ENCODE data around the gene OTUD3. TPM values are rescaled to one million over a fixed set of nuclear protein-coding genes. Genes with fewer than 3 reads are reported as not detected.
"Not testable (repeated sequence)": the region's sequence is repeated elsewhere in the genome, so short reads cannot be mapped to it uniquely, and the experiment has no call there.

Gene OTUD3
- polyA plus RNA-seq, result 2.9 TPM

GRCh38 chr1:19882111-19883071 lies at the start of gene OTUD3:
TSS of gene OTUD3 (plus strand) at chr1:19882395. CDS start at chr1:19882514, 119 bp downstream.
- Mint-ChIP-seq H3K9me3 (peaks cover 0 to 3% (median 0%) of the 10 kb centered on the region in 3 donors), H3K4me1 (peaks cover 15 to 22% (median 18%) of the 10 kb centered on the region in 3 donors), H3K27ac (peak within 1 kb of the TSS; percentile 57 to 93 (median 71)), H3K4me3 (peak within 1 kb of the TSS; percentile 87 to 94 (median 88)), H3K27me3 (peaks cover 2% of the 10 kb centered on the region), H3K36me3 (no peaks in the 10 kb centered on the region)

GRCh38 chr1:19835578-19835977 lies 46.6 kb upstream of the OTUD3 start:
- peaks cover 0 to 2% (median 0%) of the 10 kb centered on the region in 3 donors for H3K9me3 Mint-ChIP-seq
- H3K36me3 Mint-ChIP-seq, result peaks cover 2% of the 10 kb centered on the region
- no peak overlapping the region for H3K27ac Mint-ChIP-seq
- H3K27me3 Mint-ChIP-seq, result peaks cover 21% of the 10 kb centered on the region
- H3K4me1 Mint-ChIP-seq, result peaks cover 0 to 5% (median 1%) of the 10 kb centered on the region in 3 donors
- H3K4me3 Mint-ChIP-seq, result no peak overlapping the region

- peak overlapping the region in 1 of 4 donors; percentile 20 for H3K4me3 Mint-ChIP-seq
- H3K27me3 Mint-ChIP-seq, result peaks cover 9% of the 10 kb centered on the region
- peaks cover 2% of the 10 kb centered on the region for H3K36me3 Mint-ChIP-seq
- H3K27ac Mint-ChIP-seq, result no peak overlapping the region
- H3K9me3 Mint-ChIP-seq, result no peaks in the 10 kb centered on the region
- H3K4me1 Mint-ChIP-seq, result peaks cover 0 to 5% (median 1%) of the 10 kb centered on the region in 3 donors
Measured at GRCh38 chr1:19837866-19838265, 44.3 kb upstream of the OTUD3 start.

GRCh38 chr1:19840228-19840627 lies 42.0 kb upstream of the OTUD3 start:
- H3K4me3 Mint-ChIP-seq, result no peak overlapping the region
- H3K9me3 Mint-ChIP-seq, result no peaks in the 10 kb centered on the region
- H3K27me3 Mint-ChIP-seq, result peaks cover 9% of the 10 kb centered on the region
- peaks cover 0 to 5% (median 1%) of the 10 kb centered on the region in 3 donors for H3K4me1 Mint-ChIP-seq
- H3K36me3 Mint-ChIP-seq, result peaks cover 2% of the 10 kb centered on the region
- H3K27ac Mint-ChIP-seq, result no peak overlapping the region

GRCh38 chr1:19844731-19845495 lies 37.3 kb upstream of the OTUD3 start:
- H3K36me3 Mint-ChIP-seq, result no peaks in the 10 kb centered on the region
- no peaks in the 10 kb centered on the region for H3K9me3 Mint-ChIP-seq
- no peak overlapping the region for H3K27ac Mint-ChIP-seq
- H3K27me3 Mint-ChIP-seq, result peaks cover 8% of the 10 kb centered on the region
- H3K4me1 Mint-ChIP-seq, result no peaks in the 10 kb centered on the region
- H3K4me3 Mint-ChIP-seq, result no peak overlapping the region

- no peaks in the 10 kb centered on the region for H3K36me3 Mint-ChIP-seq
- no peaks in the 10 kb centered on the region for H3K9me3 Mint-ChIP-seq
- H3K27ac Mint-ChIP-seq, result no peak overlapping the region
- peaks cover 8% of the 10 kb centered on the region for H3K27me3 Mint-ChIP-seq
- H3K4me3 Mint-ChIP-seq, result no peak overlapping the region
- H3K4me1 Mint-ChIP-seq, result no peaks in the 10 kb centered on the region
Measured at GRCh38 chr1:19845555-19845954, 36.6 kb upstream of the OTUD3 start.

GRCh38 chr1:19846338-19846737 lies 35.9 kb upstream of the OTUD3 start:
- Mint-ChIP-seq H3K9me3 (no peaks in the 10 kb centered on the region), H3K27me3 (peaks cover 7% of the 10 kb centered on the region), H3K4me3 (no peak overlapping the region), H3K27ac (no peak overlapping the region), H3K4me1 (peaks cover 0 to 3% (median 0%) of the 10 kb centered on the region in 3 donors), H3K36me3 (no peaks in the 10 kb centered on the region)

GRCh38 chr1:19847334-19847733 lies 34.9 kb upstream of the OTUD3 start:
- H3K9me3 Mint-ChIP-seq, H3K4me1 Mint-ChIP-seq, H3K36me3 Mint-ChIP-seq, H3K4me3 Mint-ChIP-seq, H3K27me3 Mint-ChIP-seq: not testable (repeated sequence)
- H3K27ac Mint-ChIP-seq, result peak overlapping the region in 1 of 3 donors; percentile 33

GRCh38 chr1:19849307-19849706 lies 32.9 kb upstream of the OTUD3 start:
- H3K36me3 Mint-ChIP-seq, H3K27ac Mint-ChIP-seq, H3K9me3 Mint-ChIP-seq, H3K27me3 Mint-ChIP-seq, H3K4me3 Mint-ChIP-seq, H3K4me1 Mint-ChIP-seq: not testable (repeated sequence)

GRCh38 chr1:19850214-19850613 lies 32.0 kb upstream of the OTUD3 start:
- peaks cover 7% of the 10 kb centered on the region for H3K27me3 Mint-ChIP-seq
- H3K27ac Mint-ChIP-seq, result no peak overlapping the region
- no peaks in the 10 kb centered on the region for H3K9me3 Mint-ChIP-seq
- H3K36me3 Mint-ChIP-seq, result no peaks in the 10 kb centered on the region
- peaks cover 0 to 3% (median 0%) of the 10 kb centered on the region in 3 donors for H3K4me1 Mint-ChIP-seq
- H3K4me3 Mint-ChIP-seq, result no peak overlapping the region

- peaks cover 0 to 3% (median 0%) of the 10 kb centered on the region in 3 donors for H3K4me1 Mint-ChIP-seq
- H3K27me3 Mint-ChIP-seq, result peaks cover 2% of the 10 kb centered on the region
- H3K36me3 Mint-ChIP-seq, result no peaks in the 10 kb centered on the region
- no peak overlapping the region for H3K4me3 Mint-ChIP-seq
- H3K27ac Mint-ChIP-seq, result no peak overlapping the region
- no peaks in the 10 kb centered on the region for H3K9me3 Mint-ChIP-seq
Measured at GRCh38 chr1:19852036-19852435, 30.2 kb upstream of the OTUD3 start.

GRCh38 chr1:19854866-19855265 lies 27.3 kb upstream of the OTUD3 start:
- no peaks in the 10 kb centered on the region for H3K9me3 Mint-ChIP-seq
- H3K27me3 Mint-ChIP-seq, result peaks cover 6% of the 10 kb centered on the region
- peaks cover 0 to 3% (median 0%) of the 10 kb centered on the region in 3 donors for H3K4me1 Mint-ChIP-seq
- no peak overlapping the region for H3K27ac Mint-ChIP-seq
- no peak overlapping the region for H3K4me3 Mint-ChIP-seq
- no peaks in the 10 kb centered on the region for H3K36me3 Mint-ChIP-seq

- Mint-ChIP-seq H3K4me3 (no peak overlapping the region), H3K27me3 (peaks cover 11% of the 10 kb centered on the region), H3K36me3 (peaks cover 4% of the 10 kb centered on the region), H3K4me1 (no peaks in the 10 kb centered on the region), H3K9me3 (peaks cover 2 to 9% (median 4%) of the 10 kb centered on the region in 3 donors), H3K27ac (no peak overlapping the region)
Measured at GRCh38 chr1:19858893-19859292, 23.3 kb upstream of the OTUD3 start.

- peaks cover 2 to 13% (median 4%) of the 10 kb centered on the region in 3 donors for H3K9me3 Mint-ChIP-seq
- no peaks in the 10 kb centered on the region for H3K4me1 Mint-ChIP-seq
- no peak overlapping the region for H3K4me3 Mint-ChIP-seq
- peaks cover 15% of the 10 kb centered on the region for H3K27me3 Mint-ChIP-seq
- no peak overlapping the region for H3K27ac Mint-ChIP-seq
- peaks cover 4% of the 10 kb centered on the region for H3K36me3 Mint-ChIP-seq
Measured at GRCh38 chr1:19859876-19860275, 22.3 kb upstream of the OTUD3 start.

GRCh38 chr1:19860418-19860817 lies 21.8 kb upstream of the OTUD3 start:
- H3K36me3 Mint-ChIP-seq, result peaks cover 4% of the 10 kb centered on the region
- peaks cover 15% of the 10 kb centered on the region for H3K27me3 Mint-ChIP-seq
- peaks cover 2 to 13% (median 4%) of the 10 kb centered on the region in 3 donors for H3K9me3 Mint-ChIP-seq
- no peak overlapping the region for H3K4me3 Mint-ChIP-seq
- no peaks in the 10 kb centered on the region for H3K4me1 Mint-ChIP-seq
- H3K27ac Mint-ChIP-seq, result no peak overlapping the region
